Neural cell (in vitro differentiated cells): ENCODE results near the gene C16orf74. TPM values are rescaled to one million over a fixed set of nuclear protein-coding genes. Genes with fewer than 3 reads are reported as not detected.

Source experiments
- H2AFZ ChIP-seq: fragments of 200-600, 300-800 bp; sonication (generic), shearing (Covaris generic); 2 replicates; pipeline ENCODE4 v1.6.0; 2014; ENCODE audit warnings: low read depth, mild to moderate bottlenecking, antibody characterized with exemption, low read length, moderate library complexity
- H3F3A ChIP-seq: fragments of 200-600 bp; shearing (Covaris generic); 2 replicates; pipeline ENCODE4 v1.6.1; 2016; ENCODE audit warnings: mild to moderate bottlenecking, moderate library complexity, mixed read lengths, antibody characterized with exemption, low read length; ENCODE audit not compliant: insufficient read depth, poor library complexity, severe bottlenecking
- H3K27ac ChIP-seq: fragments of 200-600, 300-800 bp; sonication (generic), shearing (Covaris generic); 2 replicates; pipeline ENCODE4 v1.5.1; 2014; ENCODE audit warnings: mild to moderate bottlenecking, low read length, moderate library complexity
- H3K27me3 ChIP-seq: fragments of 300-800, 200-600 bp; sonication (generic), shearing (Covaris generic); 2 replicates; pipeline ENCODE4 v1.6.0; 2014; ENCODE audit warnings: mild to moderate bottlenecking, low read depth, low read length, moderate library complexity; ENCODE audit not compliant: insufficient read depth
- H3K36me3 ChIP-seq: fragments of 300-800, 200-600 bp; sonication (generic), shearing (Covaris generic); 2 replicates; pipeline ENCODE4 v1.5.1; 2014; ENCODE audit warnings: mild to moderate bottlenecking, antibody characterized with exemption, low read length, moderate library complexity; ENCODE audit not compliant: insufficient read depth
- H3K4me2 ChIP-seq: fragments of 300-800, 200-600 bp; sonication (generic), shearing (Covaris generic); 2 replicates; pipeline ENCODE4 v1.6.0; 2014; ENCODE audit warnings: mild to moderate bottlenecking, low read length
- H3K4me3 ChIP-seq: fragments of 300-800, 200-600 bp; sonication (generic), shearing (Covaris generic); 2 replicates; pipeline ENCODE4 v1.5.1; 2014; ENCODE audit warnings: mild to moderate bottlenecking, low read length, moderate library complexity
- H3K79me2 ChIP-seq: fragments of 200-600 bp; shearing (Covaris generic); replicated peaks from 2 replicates; pipeline ENCODE4 v1.6.0; 2014; ENCODE audit warnings: mild to moderate bottlenecking, low read length, moderate library complexity; ENCODE audit not compliant: insufficient read depth
- H3K9ac ChIP-seq: fragments of 300-800, 200-600 bp; sonication (generic), shearing (Covaris generic); 2 replicates; pipeline ENCODE4 v1.6.1; 2016; ENCODE audit warnings: mild to moderate bottlenecking, low read length, mixed read lengths
- H3K9me2 ChIP-seq: fragments of 200-600 bp; shearing (Covaris generic); 2 replicates; pipeline ENCODE4 v1.6.1; 2016; ENCODE audit warnings: mild to moderate bottlenecking, low read length, mixed read lengths; ENCODE audit not compliant: insufficient read depth
- H3K9me3 ChIP-seq: fragments of 200-600, 300-800 bp; sonication (generic), shearing (Covaris generic); 2 replicates; pipeline ENCODE4 v1.6.1; 2016; ENCODE audit warnings: mild to moderate bottlenecking, mixed run types, low read length, moderate library complexity, mixed read lengths
- H4K20me1 ChIP-seq: fragments of 200-600 bp; shearing (Covaris generic); 2 replicates; pipeline ENCODE4 v1.6.1; 2016; ENCODE audit warnings: mild to moderate bottlenecking, mixed run types; ENCODE audit not compliant: insufficient read depth
- CTCF ChIP-seq: fragments of 450-650 bp; IDR thresholded peaks from 2 replicates; pipeline ENCODE4 v1.5.1; 2014; ENCODE audit warnings: antibody characterized with exemption, mild to moderate bottlenecking, moderate library complexity; ENCODE audit not compliant: poor library complexity, severe bottlenecking
- EP300 ChIP-seq: fragments of 450-650 bp; conservative IDR thresholded peaks from 2 replicates; pipeline ENCODE4 v1.6.1; 2014; ENCODE audit warnings: antibody characterized with exemption, mild to moderate bottlenecking, moderate library complexity; ENCODE audit not compliant: poor library complexity, severe bottlenecking
- EZH2 ChIP-seq: fragments of 200-600, 300-800 bp; shearing (Covaris generic), sonication (generic); IDR thresholded peaks from 2 replicates; pipeline ENCODE4 v1.6.1; 2014; ENCODE audit warnings: antibody characterized with exemption, low read length, borderline replicate concordance, mild to moderate bottlenecking; ENCODE audit not compliant: insufficient read depth, poor library complexity, severe bottlenecking
- MXI1 ChIP-seq: fragments of 450-650 bp; conservative IDR thresholded peaks from 2 replicates; pipeline ENCODE4 v1.6.1; 2014; ENCODE audit warnings: antibody characterized with exemption, mild to moderate bottlenecking; ENCODE audit not compliant: poor library complexity, severe bottlenecking
- POLR2AphosphoS5 ChIP-seq: IDR thresholded peaks from 2 replicates; pipeline ENCODE4 v1.6.1; 2012
- RAD21 ChIP-seq: fragments of 450-650 bp; conservative IDR thresholded peaks from 2 replicates; pipeline ENCODE4 v1.6.1; 2014; ENCODE audit warnings: antibody characterized with exemption, mild to moderate bottlenecking, moderate library complexity
- SMC3 ChIP-seq: fragments of 450-650 bp; conservative IDR thresholded peaks from 2 replicates; pipeline ENCODE4 v1.6.1; 2014; ENCODE audit warnings: antibody characterized with exemption, mild to moderate bottlenecking, moderate library complexity; ENCODE audit not compliant: poor library complexity
- TAF1 ChIP-seq: IDR thresholded peaks from 2 replicates; pipeline ENCODE4 v1.6.1; 2012; ENCODE audit warnings: low read depth
- polyA plus RNA-seq: library from polyadenylated mRNA; depleted of rRNA; stranded (reverse); fragments of >200 nt; gene quantifications from 2 replicates; pipeline ENCODE4 v1.2.3, GENCODE V29; 2014
- TF ChIP-seq, protein P1 (sequence below): IDR thresholded peaks from 2 replicates; pipeline ENCODE4 v1.6.1; 2012; ENCODE audit warnings: borderline replicate concordance

The C16orf74 gene
- polyA plus RNA-seq, 1 donor from 2014 or later, result not detected

DNA sequence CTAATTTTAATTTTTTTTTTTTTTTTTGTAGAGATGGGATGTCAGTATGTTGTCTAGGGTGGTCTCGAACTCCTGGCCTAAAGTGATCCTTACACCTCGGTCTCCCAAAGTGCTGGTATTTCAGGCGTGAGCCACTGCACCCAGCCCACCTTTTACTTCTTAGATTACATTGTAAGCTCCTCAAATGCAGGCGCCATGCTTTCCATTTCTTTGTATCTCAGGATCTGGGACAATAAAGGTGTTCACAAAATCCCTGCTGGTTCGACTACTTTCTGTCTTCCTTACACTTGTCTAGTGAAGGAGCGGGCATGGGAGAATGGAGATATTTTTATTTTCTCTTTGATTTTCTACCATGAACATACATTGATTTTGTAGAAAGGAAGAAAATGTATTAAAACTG is 23.2 kb upstream of the C16orf74 start:
- no peak overlapping the region for H3K27ac ChIP-seq
- H3K4me2 ChIP-seq, result no peak overlapping the region
- no peaks in the 10 kb centered on the region for H3K9me2 ChIP-seq
- H3K9me3 ChIP-seq, result no peaks in the 10 kb centered on the region
- H3K27me3 ChIP-seq, result no peaks in the 10 kb centered on the region
- no peaks in the 10 kb centered on the region for H3K36me3 ChIP-seq
- no peaks in the 10 kb centered on the region for H4K20me1 ChIP-seq
- H3K9ac ChIP-seq, result no peak overlapping the region
- TF ChIP-seq EP300, result no peak
- TF ChIP-seq CTCF, result no peak
- no peak for TF ChIP-seq EZH2
- TF ChIP-seq SMC3, result no peak
- TF ChIP-seq, protein P1, sequence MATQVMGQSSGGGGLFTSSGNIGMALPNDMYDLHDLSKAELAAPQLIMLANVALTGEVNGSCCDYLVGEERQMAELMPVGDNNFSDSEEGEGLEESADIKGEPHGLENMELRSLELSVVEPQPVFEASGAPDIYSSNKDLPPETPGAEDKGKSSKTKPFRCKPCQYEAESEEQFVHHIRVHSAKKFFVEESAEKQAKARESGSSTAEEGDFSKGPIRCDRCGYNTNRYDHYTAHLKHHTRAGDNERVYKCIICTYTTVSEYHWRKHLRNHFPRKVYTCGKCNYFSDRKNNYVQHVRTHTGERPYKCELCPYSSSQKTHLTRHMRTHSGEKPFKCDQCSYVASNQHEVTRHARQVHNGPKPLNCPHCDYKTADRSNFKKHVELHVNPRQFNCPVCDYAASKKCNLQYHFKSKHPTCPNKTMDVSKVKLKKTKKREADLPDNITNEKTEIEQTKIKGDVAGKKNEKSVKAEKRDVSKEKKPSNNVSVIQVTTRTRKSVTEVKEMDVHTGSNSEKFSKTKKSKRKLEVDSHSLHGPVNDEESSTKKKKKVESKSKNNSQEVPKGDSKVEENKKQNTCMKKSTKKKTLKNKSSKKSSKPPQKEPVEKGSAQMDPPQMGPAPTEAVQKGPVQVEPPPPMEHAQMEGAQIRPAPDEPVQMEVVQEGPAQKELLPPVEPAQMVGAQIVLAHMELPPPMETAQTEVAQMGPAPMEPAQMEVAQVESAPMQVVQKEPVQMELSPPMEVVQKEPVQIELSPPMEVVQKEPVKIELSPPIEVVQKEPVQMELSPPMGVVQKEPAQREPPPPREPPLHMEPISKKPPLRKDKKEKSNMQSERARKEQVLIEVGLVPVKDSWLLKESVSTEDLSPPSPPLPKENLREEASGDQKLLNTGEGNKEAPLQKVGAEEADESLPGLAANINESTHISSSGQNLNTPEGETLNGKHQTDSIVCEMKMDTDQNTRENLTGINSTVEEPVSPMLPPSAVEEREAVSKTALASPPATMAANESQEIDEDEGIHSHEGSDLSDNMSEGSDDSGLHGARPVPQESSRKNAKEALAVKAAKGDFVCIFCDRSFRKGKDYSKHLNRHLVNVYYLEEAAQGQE, result no peak
- TF ChIP-seq RAD21, result no peak
- TF ChIP-seq MXI1, result no peak
- TF ChIP-seq TAF1, result no peak
- no peak for TF ChIP-seq POLR2AphosphoS5
- H3K4me3 ChIP-seq, result no peak overlapping the region
- no peaks in the 10 kb centered on the region for H3K79me2 ChIP-seq
- no peak overlapping the region for H2AFZ ChIP-seq
- H3F3A ChIP-seq, result no peaks in the 10 kb centered on the region

DNA sequence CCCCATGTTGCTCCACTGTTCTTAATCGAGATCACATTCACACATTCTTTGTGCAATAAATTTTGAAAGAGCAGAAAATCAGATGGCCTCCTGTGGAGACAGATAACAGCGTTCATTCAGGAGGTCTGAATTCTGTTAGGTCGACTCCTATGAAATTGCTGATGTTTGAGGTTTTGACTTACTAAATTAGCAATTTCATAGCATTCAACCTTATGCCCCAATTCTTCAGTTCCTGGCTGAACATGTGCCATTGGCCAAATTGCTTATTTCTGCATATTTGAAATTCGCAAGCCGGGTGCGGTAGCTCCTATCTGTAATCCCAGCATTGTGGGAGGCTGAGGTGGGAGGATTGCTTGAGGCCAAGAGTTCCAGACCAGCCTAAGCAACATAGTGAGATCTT is 22.1 kb upstream of the C16orf74 start:
- H3K27me3 ChIP-seq, result no peaks in the 10 kb centered on the region
- TF ChIP-seq, protein P1, result no peak
- no peak for TF ChIP-seq SMC3
- H3K4me3 ChIP-seq, result no peak overlapping the region
- H3K79me2 ChIP-seq, result no peaks in the 10 kb centered on the region
- H3K36me3 ChIP-seq, result no peaks in the 10 kb centered on the region
- no peak overlapping the region for H3K4me2 ChIP-seq
- no peaks in the 10 kb centered on the region for H3F3A ChIP-seq
- H3K9me3 ChIP-seq, result no peaks in the 10 kb centered on the region
- H4K20me1 ChIP-seq, result no peaks in the 10 kb centered on the region
- no peaks in the 10 kb centered on the region for H3K9me2 ChIP-seq
- no peak overlapping the region for H3K27ac ChIP-seq
- no peak overlapping the region for H3K9ac ChIP-seq
- no peak overlapping the region for H2AFZ ChIP-seq
